Measurements from ENCODE around the gene PARD3. TPM values are rescaled to one million over a fixed set of nuclear protein-coding genes. Genes with fewer than 3 reads are reported as not detected.

PARD3 gene
- total RNA-seq, 1 donor from 2014 or later: 34.1 TPM

- no peak for ATAC-seq
- DNase-seq: no peak
- H3K4me3 ChIP-seq: no peak overlapping the region
- TF ChIP-seq CTCF (IDR thresholded peaks at IDR 0.05): no peak
- H3K27ac ChIP-seq: no peak overlapping the region
- H3K36me3 ChIP-seq: no peaks in the 10 kb centered on the region
- H3K27me3 ChIP-seq (ENCODE audit: low read depth): no peaks in the 10 kb centered on the region
- H3K4me1 ChIP-seq: peaks cover 55% of the 10 kb centered on the region
- no peaks in the 10 kb centered on the region for H3K9me3 ChIP-seq
- intact Hi-C loops (cut with DNase I): no loop called here
These were observed 99.4 kb downstream of the PARD3 start for GRCh38 chr10:34715511-34716187.

GRCh38 chr10:34713875-34714274, 101.2 kb downstream of the PARD3 start:
- H3K27me3 ChIP-seq (ENCODE audit: low read depth): no peaks in the 10 kb centered on the region
- DNase-seq (no peak), ATAC-seq (no peak)
- intact Hi-C loops (cut with DNase I): no loop called here
- peaks cover 61% of the 10 kb centered on the region for H3K4me1 ChIP-seq
- no peak overlapping the region for H3K4me3 ChIP-seq
- H3K9me3 ChIP-seq: no peaks in the 10 kb centered on the region
- no peaks in the 10 kb centered on the region for H3K36me3 ChIP-seq
- no peak for TF ChIP-seq CTCF (IDR thresholded peaks at IDR 0.05)
- H3K27ac ChIP-seq: peak overlapping the region; percentile 6

- DNase-seq (no peak), ATAC-seq (peak; percentile 53 to 73)
- H3K4me3 ChIP-seq: no peak overlapping the region
- intact Hi-C loops (cut with DNase I): no loop called here
- H3K4me1 ChIP-seq: peaks cover 70% of the 10 kb centered on the region
- H3K27ac ChIP-seq: peak overlapping the region; percentile 48
- no peaks in the 10 kb centered on the region for H3K27me3 ChIP-seq (ENCODE audit: low read depth)
- TF ChIP-seq CTCF (IDR thresholded peaks at IDR 0.05): no peak
- H3K9me3 ChIP-seq: no peaks in the 10 kb centered on the region
- H3K36me3 ChIP-seq: no peaks in the 10 kb centered on the region
These were observed 103.6 kb downstream of the PARD3 start for GRCh38 chr10:34711500-34711899.

GRCh38 chr10:34710391-34710751, 104.7 kb downstream of the PARD3 start:
- intact Hi-C loops (cut with DNase I): no loop called here
- Histone ChIP-seq H3K4me3 (no peak overlapping the region), H3K36me3 (no peaks in the 10 kb centered on the region), H3K27ac (peak overlapping the region; percentile 48), H3K4me1 (peaks cover 71% of the 10 kb centered on the region), H3K27me3 (ENCODE audit: low read depth) (no peaks in the 10 kb centered on the region), H3K9me3 (no peaks in the 10 kb centered on the region)
- ATAC-seq: peak in 1 of 2 donors; percentile 27
- no peak for DNase-seq
- no peak for TF ChIP-seq CTCF (IDR thresholded peaks at IDR 0.05)

- intact Hi-C loops (cut with DNase I): no loop called here
- ATAC-seq (no peak), DNase-seq (no peak)
- Histone ChIP-seq H3K4me3 (no peak overlapping the region), H3K9me3 (no peaks in the 10 kb centered on the region), H3K36me3 (no peaks in the 10 kb centered on the region), H3K27ac (peak overlapping the region; percentile 46), H3K27me3 (ENCODE audit: low read depth) (no peaks in the 10 kb centered on the region), H3K4me1 (peaks cover 76% of the 10 kb centered on the region)
- TF ChIP-seq CTCF (IDR thresholded peaks at IDR 0.05): no peak
These were observed 105.3 kb downstream of the PARD3 start for GRCh38 chr10:34709637-34710390.

All from lower lobe of right lung (tissue), 2 donors.